ENCODE results near the gene UBE4A. TPM values are rescaled to one million over a fixed set of nuclear protein-coding genes. Genes with fewer than 3 reads are reported as not detected.
A peak's percentile ranks its signal among the peaks of the same experiment; 100 is the strongest.

The UBE4A gene
- total RNA-seq, 1 donor from 2014 or later: 27.3 TPM

DNA sequence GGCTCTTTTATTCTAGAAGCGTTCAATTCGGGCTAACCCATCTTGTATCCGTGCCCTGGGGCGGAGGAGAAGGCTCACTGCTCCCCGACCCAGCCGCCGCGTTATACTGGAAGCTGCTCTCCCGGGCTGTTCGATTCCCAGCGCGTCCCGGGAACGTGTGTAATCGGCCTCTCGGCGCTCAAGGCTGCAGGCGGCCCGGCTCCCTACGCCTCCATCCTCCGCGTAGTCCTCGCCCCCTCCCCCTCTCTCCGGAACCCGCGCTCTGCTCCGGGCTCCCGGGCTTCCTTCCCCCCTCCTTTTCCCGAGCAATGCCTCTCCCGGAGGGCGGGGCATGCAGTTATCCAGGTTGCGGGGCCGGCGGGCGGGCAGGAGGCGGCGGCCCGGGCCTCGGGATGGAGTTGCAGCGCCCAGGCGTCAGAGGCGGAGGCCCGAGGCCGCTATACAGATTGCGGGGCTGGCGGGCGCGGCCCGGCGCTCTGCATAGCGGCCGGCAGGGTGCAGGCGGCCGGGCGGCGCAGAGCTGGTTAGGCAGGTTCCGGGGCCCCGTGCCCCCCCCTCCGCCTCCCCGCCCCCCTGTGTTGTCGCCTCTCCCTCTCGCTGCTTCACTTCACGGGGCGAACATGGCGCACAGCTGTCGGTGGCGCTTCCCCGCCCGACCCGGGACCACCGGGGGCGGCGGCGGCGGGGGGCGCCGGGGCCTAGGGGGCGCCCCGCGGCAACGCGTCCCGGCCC, 76.7 kb downstream of the UBE4A start, which contains the start of gene KMT2A:
KMT2A (plus strand) TSS at position 600 of the 732 bp plus-strand sequence; CDS start at position 621, 21 bp downstream.
- TF ChIP-seq, protein P1, sequence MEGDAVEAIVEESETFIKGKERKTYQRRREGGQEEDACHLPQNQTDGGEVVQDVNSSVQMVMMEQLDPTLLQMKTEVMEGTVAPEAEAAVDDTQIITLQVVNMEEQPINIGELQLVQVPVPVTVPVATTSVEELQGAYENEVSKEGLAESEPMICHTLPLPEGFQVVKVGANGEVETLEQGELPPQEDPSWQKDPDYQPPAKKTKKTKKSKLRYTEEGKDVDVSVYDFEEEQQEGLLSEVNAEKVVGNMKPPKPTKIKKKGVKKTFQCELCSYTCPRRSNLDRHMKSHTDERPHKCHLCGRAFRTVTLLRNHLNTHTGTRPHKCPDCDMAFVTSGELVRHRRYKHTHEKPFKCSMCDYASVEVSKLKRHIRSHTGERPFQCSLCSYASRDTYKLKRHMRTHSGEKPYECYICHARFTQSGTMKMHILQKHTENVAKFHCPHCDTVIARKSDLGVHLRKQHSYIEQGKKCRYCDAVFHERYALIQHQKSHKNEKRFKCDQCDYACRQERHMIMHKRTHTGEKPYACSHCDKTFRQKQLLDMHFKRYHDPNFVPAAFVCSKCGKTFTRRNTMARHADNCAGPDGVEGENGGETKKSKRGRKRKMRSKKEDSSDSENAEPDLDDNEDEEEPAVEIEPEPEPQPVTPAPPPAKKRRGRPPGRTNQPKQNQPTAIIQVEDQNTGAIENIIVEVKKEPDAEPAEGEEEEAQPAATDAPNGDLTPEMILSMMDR (conservative IDR thresholded peaks at IDR 0.05; ENCODE audit: low read depth, low read length): no peak
- DNase-seq (ENCODE audit: low read depth): no peak
- H3K4me3 ChIP-seq (ENCODE audit: low read depth, low read length): peak within 1 kb of the TSS; percentile 91

DNA sequence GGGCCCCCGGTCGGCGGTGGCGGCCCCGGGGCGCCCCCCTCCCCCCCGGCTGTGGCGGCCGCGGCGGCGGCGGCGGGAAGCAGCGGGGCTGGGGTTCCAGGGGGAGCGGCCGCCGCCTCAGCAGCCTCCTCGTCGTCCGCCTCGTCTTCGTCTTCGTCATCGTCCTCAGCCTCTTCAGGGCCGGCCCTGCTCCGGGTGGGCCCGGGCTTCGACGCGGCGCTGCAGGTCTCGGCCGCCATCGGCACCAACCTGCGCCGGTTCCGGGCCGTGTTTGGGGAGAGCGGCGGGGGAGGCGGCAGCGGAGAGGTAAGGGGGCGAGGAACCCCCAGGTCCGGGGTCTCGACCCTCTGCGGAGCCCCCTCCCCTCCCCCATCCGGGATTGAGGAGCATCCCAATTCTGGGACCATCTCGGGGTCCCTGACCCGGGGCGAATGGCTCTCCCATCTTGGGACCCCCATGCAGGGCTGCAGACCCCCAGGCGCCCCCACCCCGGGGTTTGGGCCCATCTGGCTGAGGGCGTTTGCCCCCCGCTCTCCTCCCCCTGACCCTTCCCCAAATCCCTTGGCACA, 77.3 kb downstream of the UBE4A start:
- peak overlapping the region; percentile 91 for H3K4me3 ChIP-seq (ENCODE audit: low read depth, low read length)
- DNase-seq (ENCODE audit: low read depth): no peak
- TF ChIP-seq, protein P1 (conservative IDR thresholded peaks at IDR 0.05; ENCODE audit: low read depth, low read length): no peak

DNA sequence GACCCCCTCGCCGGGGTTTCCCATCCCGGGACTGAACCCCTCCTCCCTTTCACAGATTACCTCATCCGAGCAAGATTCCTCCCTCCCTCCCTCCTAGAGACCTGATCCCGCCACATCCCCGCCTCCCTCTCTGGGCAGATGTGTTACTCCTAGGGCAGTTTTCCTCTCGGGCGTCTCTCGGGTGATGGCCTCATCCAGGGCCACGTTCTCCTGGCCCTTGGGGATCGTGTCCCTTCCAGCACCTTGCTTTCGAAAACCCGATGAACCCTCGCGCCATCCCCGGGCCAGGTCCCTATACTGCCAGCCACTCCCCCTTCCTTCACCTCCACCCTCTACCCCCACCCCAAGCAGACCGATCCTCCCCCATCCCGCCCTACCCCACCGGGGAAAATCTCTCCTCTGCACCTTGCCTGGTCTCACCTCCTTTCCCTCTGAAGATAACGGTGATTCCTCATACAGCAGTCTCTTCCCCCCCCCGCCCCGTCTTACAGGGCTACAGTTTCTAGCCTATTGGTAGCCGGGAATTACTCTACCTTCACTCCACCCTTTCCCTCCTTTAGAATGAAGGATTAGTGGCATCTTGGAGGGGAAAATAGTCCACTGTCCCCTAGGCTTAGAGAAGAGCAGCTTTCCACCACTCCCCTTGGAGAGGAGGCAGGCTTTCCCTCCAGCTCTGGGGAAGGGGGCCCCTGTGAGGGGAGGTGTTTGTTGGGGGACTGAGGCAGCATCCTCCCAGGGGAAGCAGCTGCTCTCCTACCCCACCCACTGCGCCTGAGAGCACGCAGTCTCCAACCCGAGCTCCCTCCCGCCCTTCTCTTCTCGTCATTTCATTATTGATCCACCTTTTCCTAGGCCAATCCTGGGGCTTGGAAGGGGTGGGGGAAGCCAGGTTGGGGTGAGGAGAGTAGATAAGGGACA, 78.1 kb downstream of the UBE4A start:
- peak overlapping the region; percentile 91 for H3K4me3 ChIP-seq (ENCODE audit: low read depth, low read length)
- TF ChIP-seq, protein P1 (conservative IDR thresholded peaks at IDR 0.05; ENCODE audit: low read depth, low read length): no peak
- DNase-seq (ENCODE audit: low read depth): no peak

DNA sequence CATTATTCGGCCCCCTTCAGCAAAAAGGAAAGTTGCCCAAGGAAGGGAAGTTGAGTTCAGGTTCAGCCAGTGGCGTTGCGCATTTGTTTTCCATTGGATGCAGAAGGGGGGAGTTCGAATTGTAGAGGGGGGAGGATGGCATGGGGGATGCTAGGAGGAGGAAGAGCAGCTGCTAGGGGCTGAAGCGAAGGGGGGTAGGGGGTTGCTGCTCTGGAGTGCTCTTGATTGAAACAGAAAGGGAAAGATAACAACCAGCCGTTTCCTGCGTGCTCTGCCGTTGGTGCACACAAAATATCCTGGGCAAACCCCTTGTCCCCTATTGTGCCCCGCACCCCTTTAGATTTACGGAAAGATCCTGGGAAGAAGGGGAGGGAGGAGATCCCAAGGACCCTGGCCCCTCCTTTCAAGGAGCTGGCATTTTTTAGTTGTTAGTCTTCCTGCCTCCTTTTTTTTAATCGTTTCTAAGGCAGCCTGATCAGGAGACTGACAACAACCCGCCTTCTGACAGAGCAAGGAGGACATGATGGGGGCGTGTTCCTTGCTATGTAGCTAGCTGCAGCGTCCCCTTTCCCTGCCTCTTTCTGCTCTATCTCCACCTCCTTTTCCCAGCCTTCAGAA, 79.0 kb downstream of the UBE4A start:
- H3K4me3 ChIP-seq (ENCODE audit: low read depth, low read length): peak overlapping the region; percentile 91
- DNase-seq (ENCODE audit: low read depth): no peak
- TF ChIP-seq, protein P1 (conservative IDR thresholded peaks at IDR 0.05; ENCODE audit: low read depth, low read length): no peak

DNA sequence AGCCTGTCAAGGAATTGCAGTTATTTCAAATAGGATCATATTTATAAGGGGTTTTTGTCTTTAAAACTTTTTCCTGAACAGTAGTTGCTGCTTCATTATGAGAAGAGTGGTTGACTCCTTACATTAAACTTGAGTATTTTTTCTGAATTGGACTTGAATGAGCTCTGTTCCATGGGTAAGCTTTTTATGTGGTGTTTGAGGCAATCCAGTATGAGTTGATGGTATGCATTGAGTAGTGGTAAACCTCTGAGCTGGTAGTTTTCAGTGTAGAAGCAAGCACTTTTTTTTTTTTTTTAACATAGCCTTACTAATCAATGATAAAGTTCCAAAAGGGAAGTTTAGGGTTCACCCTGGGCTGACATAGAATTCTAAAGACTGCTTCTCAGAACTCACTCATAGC, 80.2 kb downstream of the UBE4A start:
- no peak overlapping the region for H3K4me3 ChIP-seq (ENCODE audit: low read depth, low read length)
- DNase-seq (ENCODE audit: low read depth): no peak
- TF ChIP-seq, protein P1 (conservative IDR thresholded peaks at IDR 0.05; ENCODE audit: low read depth, low read length): no peak

DNA sequence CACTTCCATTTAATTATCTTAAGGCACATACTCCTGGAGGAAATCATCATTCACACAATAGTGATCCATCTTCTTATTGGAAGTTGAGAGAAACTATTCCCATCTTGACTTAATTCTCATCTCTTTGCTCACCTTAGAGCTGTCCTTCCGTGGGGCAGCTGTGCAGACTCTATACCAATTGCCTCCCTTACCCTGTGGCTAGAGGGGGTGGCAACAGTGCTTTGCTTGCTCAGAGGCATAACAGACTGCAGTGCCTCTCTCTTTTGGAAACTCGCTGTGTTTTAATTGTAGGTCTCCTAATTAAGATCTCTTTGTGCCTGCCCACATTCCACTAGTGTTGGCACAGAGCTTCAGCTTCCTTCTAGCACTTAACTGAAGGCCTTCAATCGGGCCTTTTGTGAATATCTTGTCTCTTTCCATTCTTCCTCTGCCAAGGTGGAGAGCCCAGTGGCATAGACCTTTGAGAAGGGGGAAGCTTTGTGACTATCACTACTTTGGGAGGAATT, 82.4 kb downstream of the UBE4A start:
- no peak for DNase-seq (ENCODE audit: low read depth)
- TF ChIP-seq, protein P1 (conservative IDR thresholded peaks at IDR 0.05; ENCODE audit: low read depth, low read length): no peak
- no peak overlapping the region for H3K4me3 ChIP-seq (ENCODE audit: low read depth, low read length)
